NCI-H510A (cell line): ENCODE measurements around the gene GAREM1.
"Not testable (repeated sequence)": the region's sequence is repeated elsewhere in the genome, so short reads cannot be mapped to it uniquely, and the experiment has no call there.

Experiments used
- DNase-seq: peaks from one replicate; lab custom pipeline; 2025; lab: John Stamatoyannopoulos, UW

Gene GAREM1

GRCh38 chr18:32326450-32327308, 144.0 kb downstream of the GAREM1 start:
- no peak for DNase-seq

- no peak for DNase-seq
Observed at GRCh38 chr18:32324181-32324580, 146.5 kb downstream of the GAREM1 start.

GRCh38 chr18:32321826-32322225, 148.9 kb downstream of the GAREM1 start:
- no peak for DNase-seq

GRCh38 chr18:32319084-32319483, 151.6 kb downstream of the GAREM1 start:
- no peak for DNase-seq

- DNase-seq = no peak
Observed at GRCh38 chr18:32318581-32318980, 152.1 kb downstream of the GAREM1 start.

GRCh38 chr18:32317651-32318050, 153.0 kb downstream of the GAREM1 start:
- DNase-seq = no peak

GRCh38 chr18:32315881-32316280, 154.8 kb downstream of the GAREM1 start:
- DNase-seq = no peak

GRCh38 chr18:32310774-32311173, 159.9 kb downstream of the GAREM1 start:
- no peak for DNase-seq

- no peak for DNase-seq
Observed at GRCh38 chr18:32310101-32310500, 160.6 kb downstream of the GAREM1 start.

- DNase-seq = no peak
Observed at GRCh38 chr18:32308493-32309120, 162.1 kb downstream of the GAREM1 start.

- DNase-seq = no peak
Observed at GRCh38 chr18:32303400-32303799, 167.3 kb downstream of the GAREM1 start.

- DNase-seq = no peak
Observed at GRCh38 chr18:32302806-32303205, 167.9 kb downstream of the GAREM1 start.

- DNase-seq = no peak
Observed at GRCh38 chr18:32301976-32302743, 168.5 kb downstream of the GAREM1 start.

GRCh38 chr18:32301361-32301760, 169.3 kb downstream of the GAREM1 start:
- no peak for DNase-seq

GRCh38 chr18:32300914-32301313, 169.8 kb downstream of the GAREM1 start:
- no peak for DNase-seq

- DNase-seq = no peak
Observed at GRCh38 chr18:32299484-32299883, 171.2 kb downstream of the GAREM1 start.

- no peak for DNase-seq
Observed at GRCh38 chr18:32298171-32298667, 172.5 kb downstream of the GAREM1 start.

- no peak for DNase-seq
Observed at GRCh38 chr18:32297579-32298170, 173.0 kb downstream of the GAREM1 start.

- no peak for DNase-seq
Observed at GRCh38 chr18:32296851-32297250, 173.8 kb downstream of the GAREM1 start.

GRCh38 chr18:32295604-32296003, 175.1 kb downstream of the GAREM1 start:
- no peak for DNase-seq

- DNase-seq = no peak
Observed at GRCh38 chr18:32293107-32293506, 177.6 kb downstream of the GAREM1 start.

- DNase-seq = not testable (repeated sequence)
Observed at GRCh38 chr18:32291623-32292022, 179.1 kb downstream of the GAREM1 start.
